Thoracic aorta (tissue), 2 donors: Measurements from ENCODE around the gene MN1. TPM values are rescaled to one million over a fixed set of nuclear protein-coding genes. Genes with fewer than 3 reads are reported as not detected.
A peak's percentile ranks its signal among the peaks of the same experiment; 100 is the strongest.

Experiments
- ATAC-seq: fragments of 150-250 bp; one replicate; pipeline ENCODE4 v1.8.0; 2017; ENCODE audit warnings: low read depth; ENCODE audit not compliant: insufficient number of reproducible peaks, low FRiP score
- DNase-seq: peaks from one replicate; pipeline ENCODE4 v3.0.0-alpha.2; 2020; ENCODE audit warnings: low spot score
- H3K27ac ChIP-seq, 2 donors: fragments of 200-600 bp; sonication (generic); 1 replicate in 1 of 2; 2 replicates in 1 of 2; pipeline ENCODE4 v1.5.1; 2016; ENCODE audit warnings: mild to moderate bottlenecking in 2 of 2, moderate library complexity in 2 of 2
- H3K27me3 ChIP-seq: fragments of 200-600 bp; sonication (generic); replicated peaks from 2 replicates; pipeline ENCODE4 v1.6.0; 2016; ENCODE audit warnings: mild to moderate bottlenecking; ENCODE audit not compliant: insufficient read depth
- H3K36me3 ChIP-seq: fragments of 200-600 bp; sonication (generic); one replicate; pipeline ENCODE4 v1.5.1; 2016
- H3K4me1 ChIP-seq, 2 donors: fragments of 200-600 bp; sonication (generic); 1 replicate in 1 of 2; 2 replicates in 1 of 2; pipeline versions ENCODE4 v1.5.1 to v1.6.0; 2016; ENCODE audit warnings: low read depth in 2 of 2, mild to moderate bottlenecking in 1 of 2; ENCODE audit not compliant: control insufficient read depth in 1 of 2
- H3K4me3 ChIP-seq: fragments of 200-600 bp; sonication (generic); 2 replicates; pipeline ENCODE4 v1.5.1; 2016; ENCODE audit warnings: mild to moderate bottlenecking
- H3K9me3 ChIP-seq: fragments of 200-600 bp; sonication (generic); 2 replicates; pipeline ENCODE4 v1.5.1; 2016
- total RNA-seq, 2 donors: library from RNA; depleted of rRNA; stranded (reverse); fragments of >200 nt; gene quantifications; one replicate each; pipeline versions ENCODE4 v1.1.0 to v1.2.3, GENCODE V29; 2016
- TF ChIP-seq, protein P1 (sequence below): fragments of 200-600 bp; sonication (generic); IDR thresholded peaks from one replicate; pipeline ENCODE4 v1.5.1; 2019; ENCODE audit warnings: antibody characterized with exemption

MN1 gene
- total RNA-seq, 2 donors from 2014 or later = 30.1 to 39.8 TPM

DNA sequence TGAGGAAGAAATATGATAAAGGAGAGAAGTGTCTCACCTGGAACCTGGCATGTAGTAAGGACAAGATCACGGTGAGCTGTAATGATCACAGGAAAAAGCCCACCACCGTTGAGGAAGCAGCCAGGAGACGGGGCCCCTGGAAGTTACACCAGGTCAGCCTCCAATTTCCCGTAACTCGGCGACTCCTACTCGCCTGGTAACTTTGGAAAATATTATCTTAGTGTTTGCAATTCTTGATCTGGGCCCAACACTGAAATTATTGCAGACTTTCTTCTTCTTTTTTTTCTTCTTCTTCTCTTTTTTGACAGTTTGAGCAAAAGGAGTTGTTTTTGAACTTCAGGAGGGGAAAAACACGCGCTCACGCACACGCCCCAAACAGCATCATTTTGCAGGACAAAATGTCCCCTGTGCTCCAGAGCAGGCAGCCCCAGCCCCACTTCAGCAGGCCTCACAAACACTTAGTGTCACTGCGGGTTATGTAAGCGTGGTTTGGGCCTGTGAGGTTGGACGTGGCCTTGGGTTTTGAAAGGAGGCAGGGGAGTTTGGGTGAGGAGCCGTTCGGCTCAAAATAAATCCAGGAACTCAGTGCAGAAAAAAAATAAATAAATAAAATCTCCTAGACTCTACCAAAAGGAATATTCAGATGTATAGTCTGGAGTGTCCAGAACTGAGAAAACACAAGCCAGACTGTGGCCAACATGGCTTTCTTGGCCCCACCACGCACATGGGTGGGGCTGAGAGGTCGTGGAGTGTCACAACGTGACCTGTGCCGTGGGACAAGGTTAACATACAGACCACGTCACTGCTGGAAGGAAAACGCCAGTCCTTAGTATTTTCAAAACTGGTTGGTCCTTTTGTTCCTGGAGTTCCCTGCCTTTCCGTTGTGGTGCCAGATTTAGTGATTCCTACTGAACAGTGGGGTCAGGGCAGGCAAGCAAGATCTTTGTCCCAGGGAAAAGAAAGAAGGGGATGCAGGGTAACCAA, 26.3 kb upstream of the MN1 start:
- Histone ChIP-seq H3K4me3 (no peak overlapping the region), H3K27ac (peak overlapping the region; percentile 77 to 87), H3K36me3 (no peaks in the 10 kb centered on the region), H3K4me1 (peaks cover 5 to 32% of the 10 kb centered on the region in 2 donors), H3K27me3 (no peaks in the 10 kb centered on the region), H3K9me3 (no peaks in the 10 kb centered on the region)
- peak; percentile 65 for ATAC-seq
- no peak for DNase-seq
- TF ChIP-seq, protein P1, sequence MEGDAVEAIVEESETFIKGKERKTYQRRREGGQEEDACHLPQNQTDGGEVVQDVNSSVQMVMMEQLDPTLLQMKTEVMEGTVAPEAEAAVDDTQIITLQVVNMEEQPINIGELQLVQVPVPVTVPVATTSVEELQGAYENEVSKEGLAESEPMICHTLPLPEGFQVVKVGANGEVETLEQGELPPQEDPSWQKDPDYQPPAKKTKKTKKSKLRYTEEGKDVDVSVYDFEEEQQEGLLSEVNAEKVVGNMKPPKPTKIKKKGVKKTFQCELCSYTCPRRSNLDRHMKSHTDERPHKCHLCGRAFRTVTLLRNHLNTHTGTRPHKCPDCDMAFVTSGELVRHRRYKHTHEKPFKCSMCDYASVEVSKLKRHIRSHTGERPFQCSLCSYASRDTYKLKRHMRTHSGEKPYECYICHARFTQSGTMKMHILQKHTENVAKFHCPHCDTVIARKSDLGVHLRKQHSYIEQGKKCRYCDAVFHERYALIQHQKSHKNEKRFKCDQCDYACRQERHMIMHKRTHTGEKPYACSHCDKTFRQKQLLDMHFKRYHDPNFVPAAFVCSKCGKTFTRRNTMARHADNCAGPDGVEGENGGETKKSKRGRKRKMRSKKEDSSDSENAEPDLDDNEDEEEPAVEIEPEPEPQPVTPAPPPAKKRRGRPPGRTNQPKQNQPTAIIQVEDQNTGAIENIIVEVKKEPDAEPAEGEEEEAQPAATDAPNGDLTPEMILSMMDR = no peak

DNA sequence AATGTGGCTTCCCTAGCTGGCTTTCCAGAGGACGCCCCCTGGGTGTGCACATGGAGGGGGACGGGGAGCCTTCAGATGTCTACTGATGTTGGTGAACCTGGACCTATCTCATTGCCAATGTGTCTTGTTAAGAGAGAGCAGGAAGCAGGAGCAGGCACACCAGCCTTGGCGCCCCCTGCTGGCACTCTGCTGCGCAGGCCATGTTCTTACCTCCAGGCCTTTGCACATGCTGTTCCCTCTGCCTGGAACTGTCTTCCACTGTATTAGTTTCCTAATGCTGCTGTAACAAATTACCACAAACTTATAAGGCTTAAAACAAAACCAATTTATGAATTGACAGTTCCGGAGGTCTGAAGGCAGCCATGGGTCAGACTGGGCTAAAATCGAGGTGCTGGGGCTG, 23.6 kb upstream of the MN1 start:
- Histone ChIP-seq H3K36me3 (no peaks in the 10 kb centered on the region), H3K9me3 (no peaks in the 10 kb centered on the region), H3K4me1 (peaks cover 5 to 44% of the 10 kb centered on the region in 2 donors), H3K27me3 (no peaks in the 10 kb centered on the region), H3K4me3 (no peak overlapping the region), H3K27ac (no peak overlapping the region)
- ATAC-seq (no peak), DNase-seq (no peak)
- TF ChIP-seq, protein P1 = no peak

DNA sequence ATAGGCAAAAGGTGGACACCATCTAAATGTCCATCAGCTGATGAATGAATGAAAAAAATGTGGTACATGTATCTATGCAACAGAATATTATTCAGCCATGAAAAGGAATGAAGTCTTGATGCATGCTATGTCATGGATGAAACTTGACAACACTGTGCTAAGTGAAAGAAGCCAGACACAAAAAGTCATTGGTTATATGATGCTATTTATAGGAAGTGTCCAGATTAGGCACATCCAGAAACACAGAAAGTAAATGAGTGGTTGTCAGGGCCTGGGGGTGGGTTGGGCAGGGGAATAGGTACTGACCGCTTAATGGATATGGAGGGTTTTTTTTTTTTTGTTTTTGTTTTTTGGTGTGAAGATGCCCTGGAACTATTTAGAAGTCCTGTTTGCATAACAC, 21.7 kb upstream of the MN1 start:
- DNase-seq = no peak
- Histone ChIP-seq H3K27me3 (no peaks in the 10 kb centered on the region), H3K27ac (no peak overlapping the region), H3K4me1 (peaks cover 5 to 33% of the 10 kb centered on the region in 2 donors), H3K4me3 (no peak overlapping the region), H3K9me3 (no peaks in the 10 kb centered on the region), H3K36me3 (no peaks in the 10 kb centered on the region)
- TF ChIP-seq, protein P1 = no peak
- no peak for ATAC-seq

DNA sequence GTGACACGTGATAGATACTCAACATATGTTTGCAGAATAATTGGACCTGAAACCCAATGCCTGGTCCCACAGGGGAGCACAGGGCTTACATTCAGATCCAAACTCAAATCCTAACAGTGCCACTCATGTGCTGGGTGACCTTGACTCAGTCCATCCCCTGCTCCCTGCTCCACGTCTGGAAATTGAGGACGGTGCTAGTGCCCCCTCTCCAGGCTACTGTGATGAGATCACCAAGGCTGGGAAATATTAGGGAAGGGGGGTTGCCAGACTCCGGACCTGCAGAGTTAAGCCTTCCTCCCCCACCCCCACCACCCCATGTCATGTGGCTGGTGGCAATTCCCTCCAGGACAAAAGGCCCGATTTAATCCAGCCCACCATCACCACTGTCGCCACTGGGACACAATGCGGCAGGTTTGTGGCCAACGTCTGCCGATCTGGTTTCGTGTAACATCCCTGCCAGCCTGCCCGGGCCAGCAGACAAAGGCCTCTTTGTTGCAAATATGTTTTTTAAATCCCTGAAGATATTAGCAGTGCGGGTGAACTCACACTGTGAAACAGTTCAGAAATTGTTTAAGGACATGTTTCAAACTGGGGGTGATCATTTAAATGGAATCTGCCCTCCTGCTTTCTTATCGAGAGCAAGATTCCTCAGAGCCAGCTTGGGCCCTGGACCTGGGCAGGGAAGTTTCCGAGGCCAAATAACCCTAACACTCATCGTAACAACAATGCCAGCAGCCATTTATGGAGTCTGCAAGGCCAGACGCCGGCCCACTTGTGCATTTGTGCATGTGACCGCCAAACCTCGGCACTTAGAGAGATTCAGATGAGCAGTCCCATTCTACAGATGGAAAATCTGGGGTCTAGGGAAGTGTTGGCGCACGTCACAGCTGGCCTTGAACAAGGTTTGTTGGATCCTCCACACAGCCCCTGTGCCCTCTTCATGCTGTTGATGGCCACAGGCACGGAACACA, 19.6 kb upstream of the MN1 start:
- Histone ChIP-seq H3K27ac (peak overlapping the region; percentile 33 to 35), H3K36me3 (no peaks in the 10 kb centered on the region), H3K4me3 (no peak overlapping the region), H3K27me3 (no peaks in the 10 kb centered on the region), H3K4me1 (peaks cover 0 to 13% of the 10 kb centered on the region in 2 donors), H3K9me3 (no peaks in the 10 kb centered on the region)
- TF ChIP-seq, protein P1 = no peak
- DNase-seq = no peak
- ATAC-seq = no peak

DNA sequence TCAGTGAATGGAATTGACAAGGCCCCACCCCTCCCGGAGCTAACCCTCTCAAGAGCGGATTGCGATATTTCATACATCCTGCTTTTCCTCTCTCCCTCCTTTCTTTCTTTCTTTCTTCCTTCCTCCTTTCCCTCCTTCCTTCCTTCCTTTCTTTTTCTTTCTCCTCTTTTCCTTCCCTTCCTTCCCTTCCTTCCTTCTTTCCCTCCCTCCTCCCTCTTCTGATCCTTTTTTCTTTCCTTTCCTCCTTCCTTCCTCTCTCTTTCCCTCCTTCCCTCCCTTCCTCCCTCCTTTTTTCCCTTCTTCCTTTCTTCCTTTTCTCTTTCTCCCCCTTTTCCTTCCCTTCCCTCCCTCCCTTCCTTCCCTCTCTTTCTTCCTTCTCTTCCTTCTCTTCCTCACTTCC, 15.0 kb upstream of the MN1 start:
- Histone ChIP-seq H3K4me3 (no peak overlapping the region), H3K4me1 (peaks cover 0 to 20% of the 10 kb centered on the region in 2 donors), H3K27me3 (no peaks in the 10 kb centered on the region), H3K27ac (no peak overlapping the region), H3K36me3 (no peaks in the 10 kb centered on the region), H3K9me3 (no peaks in the 10 kb centered on the region)
- ATAC-seq = no peak
- TF ChIP-seq, protein P1 = no peak
- DNase-seq = no peak
